Amniotic stem cell (primary cell): ENCODE measurements around the gene KRT2.
"Not testable (repeated sequence)": the region's sequence is repeated elsewhere in the genome, so short reads cannot be mapped to it uniquely, and the experiment has no call there.

Source experiments
- DNase-seq: peaks from one replicate; lab custom pipeline; 2025; lab: John Stamatoyannopoulos, UW

KRT2 gene

GRCh38 chr12:52684431-52684830 is 32.4 kb upstream of the KRT2 start:
- no peak for DNase-seq

GRCh38 chr12:52683575-52684300 is 31.7 kb upstream of the KRT2 start:
- no peak for DNase-seq

GRCh38 chr12:52682938-52683574 is 31.0 kb upstream of the KRT2 start:
- DNase-seq = no peak

GRCh38 chr12:52682381-52682660 is 30.3 kb upstream of the KRT2 start:
- no peak for DNase-seq

- no peak for DNase-seq
These were observed 29.7 kb upstream of the KRT2 start for GRCh38 chr12:52681526-52682380.

DNA sequence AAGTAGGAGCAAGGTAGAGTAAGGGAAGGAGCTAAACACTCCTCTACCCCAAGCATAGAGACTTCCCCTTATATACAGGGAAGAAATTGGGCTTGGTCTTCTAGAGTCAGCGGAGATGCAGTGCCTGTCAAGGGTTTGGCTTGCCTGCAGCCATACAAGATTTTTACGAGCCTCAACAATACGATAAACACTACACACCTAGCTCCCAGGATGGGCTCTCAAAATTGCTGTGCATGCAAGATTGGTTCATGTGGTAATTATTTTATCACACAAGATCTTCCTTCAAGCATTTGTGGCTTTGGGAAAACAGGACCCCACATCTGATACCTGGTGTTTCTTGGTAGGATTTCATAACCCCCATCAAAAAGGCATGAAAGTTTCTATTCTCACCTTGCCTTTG is 28.4 kb upstream of the KRT2 start, which contains the start of gene KRT1:
Gene KRT1, minus strand, starts transcription at position 45 of the 400 bp plus-strand sequence. CDS start 59 bp downstream, outside the sequence.
- DNase-seq = no peak

DNA sequence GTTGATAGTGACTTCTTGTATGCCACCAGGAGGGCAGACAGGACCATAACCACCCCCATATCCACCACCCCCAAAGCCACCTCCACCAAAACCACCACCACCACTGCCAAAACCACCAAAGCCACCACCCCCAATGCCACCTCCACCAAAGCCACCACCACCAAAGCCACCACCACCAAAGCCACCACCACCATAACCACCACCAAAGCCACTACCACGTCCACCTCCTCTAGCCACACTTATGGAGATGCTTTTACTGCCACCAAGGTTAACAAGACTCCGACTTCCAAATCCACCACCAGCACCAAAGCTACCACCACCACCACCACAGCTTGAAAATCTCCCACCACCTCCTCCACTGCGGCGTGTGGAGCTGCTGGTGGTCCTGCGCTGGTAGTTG is 27.9 kb upstream of the KRT2 start:
- no peak for DNase-seq

DNA sequence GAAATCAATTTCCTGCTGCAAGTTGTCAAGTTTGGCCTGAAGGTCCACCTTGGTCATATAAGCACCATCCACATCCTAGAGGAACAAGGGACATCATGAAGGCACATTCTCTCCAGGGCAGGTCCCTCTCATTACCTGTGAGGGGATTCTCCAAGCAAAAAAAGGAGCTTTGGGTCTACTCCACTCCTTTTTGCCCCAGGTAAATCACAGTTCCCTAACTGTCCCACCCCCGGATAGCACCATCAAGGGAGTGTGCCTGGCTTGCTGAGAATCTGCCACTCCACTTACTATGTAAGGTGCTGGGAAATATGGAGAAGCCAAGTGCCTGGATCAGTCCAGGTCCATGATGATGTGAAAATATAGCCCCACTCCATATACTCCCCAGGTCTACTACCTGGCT is 25.7 kb upstream of the KRT2 start:
- no peak for DNase-seq

GRCh38 chr12:52677126-52677525 is 25.1 kb upstream of the KRT2 start:
- no peak for DNase-seq

DNA sequence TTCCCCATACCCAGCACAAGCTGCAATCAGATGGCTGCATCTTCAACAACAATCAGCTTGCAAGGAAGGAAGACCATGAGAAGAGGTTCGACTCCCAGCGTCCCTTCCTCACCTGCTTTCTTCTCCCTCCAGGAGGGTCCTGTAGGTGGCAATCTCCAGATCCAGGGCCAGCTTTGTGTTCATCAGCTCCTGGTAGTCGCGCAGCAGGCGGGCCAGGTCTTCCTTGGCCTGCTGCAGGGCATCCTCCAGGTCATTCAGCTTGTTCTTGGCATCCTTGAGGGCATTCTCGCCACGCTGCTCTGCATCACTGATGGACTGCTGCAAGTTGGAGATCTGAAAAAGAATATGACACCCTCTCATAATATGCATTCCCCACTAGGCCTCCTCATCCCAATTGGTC is 24.2 kb upstream of the KRT2 start:
- no peak for DNase-seq

GRCh38 chr12:52675301-52675701 is 23.3 kb upstream of the KRT2 start:
- no peak for DNase-seq

DNA sequence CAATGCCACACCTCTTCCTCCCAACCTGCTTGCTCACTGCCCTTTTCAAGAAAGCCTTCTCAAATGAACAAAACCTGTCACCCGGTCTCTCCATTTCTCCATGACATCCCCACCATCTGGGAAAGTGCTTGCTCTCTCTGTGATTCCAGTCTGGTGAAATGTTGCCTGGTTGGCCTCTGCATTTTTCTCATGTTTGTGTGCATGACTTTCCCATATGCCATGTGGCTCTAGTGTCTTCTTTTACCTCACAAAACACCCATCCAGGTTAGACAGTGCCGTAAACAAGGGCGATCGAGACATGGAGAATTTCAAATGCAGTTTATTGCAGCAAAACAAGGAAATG is 22.4 kb upstream of the KRT2 start:
- no peak for DNase-seq

DNA sequence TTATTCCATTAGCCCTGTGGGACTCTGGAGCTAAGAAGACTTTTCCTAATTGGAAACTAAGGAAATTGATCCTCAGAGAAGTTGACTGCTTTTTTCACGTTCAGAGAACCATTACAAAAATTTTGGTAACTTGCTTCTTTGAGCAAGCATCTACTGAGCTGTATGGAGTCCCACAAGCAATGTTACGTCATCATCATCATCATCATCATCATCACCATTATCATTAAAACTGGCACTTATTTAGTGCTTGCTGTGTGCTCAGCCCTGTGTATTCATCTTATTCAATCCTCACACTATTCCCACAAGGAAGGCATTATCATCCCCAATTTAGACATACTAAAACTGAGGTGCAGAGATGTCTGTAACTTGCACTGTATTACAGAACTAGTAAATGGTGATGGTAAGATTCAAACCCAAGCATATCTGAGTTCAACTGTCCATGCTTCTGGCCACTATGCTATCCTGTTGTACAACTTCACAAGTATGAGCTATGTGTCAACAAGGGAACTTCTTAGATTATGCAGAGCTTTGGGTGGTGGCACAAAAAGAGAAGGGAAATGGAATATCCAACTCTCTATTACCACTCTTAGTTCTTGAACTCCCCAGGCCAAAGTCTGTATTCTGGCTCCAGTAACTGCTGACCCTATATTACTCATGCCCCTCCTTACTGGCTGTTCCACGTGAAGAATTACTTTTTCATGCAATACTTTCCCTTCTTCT is 21.9 kb upstream of the KRT2 start:
- DNase-seq = no peak

DNA sequence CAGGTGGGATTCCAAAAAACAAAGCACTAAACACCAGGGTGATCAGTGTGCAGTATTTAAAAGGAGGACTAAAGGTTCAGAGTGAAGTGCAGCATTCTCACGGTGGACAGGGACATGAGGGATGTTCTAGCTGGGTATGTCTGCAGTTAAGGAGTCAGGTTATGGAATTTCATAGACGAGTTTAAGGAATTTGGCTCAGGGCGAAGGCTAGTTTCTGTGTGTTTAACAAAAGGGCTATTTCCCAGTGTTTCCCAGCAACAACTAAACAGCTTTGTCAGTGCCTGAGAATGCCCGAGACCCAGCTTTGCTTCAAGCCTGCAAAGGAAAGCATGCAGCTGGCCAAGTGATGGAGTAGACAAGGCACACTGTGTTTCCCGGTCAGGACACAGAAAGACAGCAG is 21.2 kb upstream of the KRT2 start:
- DNase-seq = no peak

GRCh38 chr12:52672321-52672933 is 20.4 kb upstream of the KRT2 start:
- DNase-seq = no peak

DNA sequence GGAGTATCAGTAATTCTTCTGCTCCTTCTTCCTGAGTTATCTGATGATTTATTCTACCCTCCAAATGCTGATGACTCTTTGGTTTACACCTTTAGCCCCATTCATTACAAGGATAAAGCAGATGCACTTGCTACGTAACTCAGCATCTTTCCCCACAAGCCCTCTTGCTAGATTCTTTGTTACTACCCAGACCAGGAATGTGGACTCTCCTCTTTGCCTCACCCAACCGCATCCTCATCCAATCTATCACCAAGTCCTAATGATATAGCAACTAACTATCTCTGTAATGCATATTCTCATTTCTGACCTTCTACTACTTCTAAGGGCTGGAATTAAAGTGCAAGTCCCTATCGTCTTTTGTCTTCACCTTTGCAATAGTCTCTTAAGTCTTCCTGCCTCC is 18.9 kb upstream of the KRT2 start:
- no peak for DNase-seq

DNA sequence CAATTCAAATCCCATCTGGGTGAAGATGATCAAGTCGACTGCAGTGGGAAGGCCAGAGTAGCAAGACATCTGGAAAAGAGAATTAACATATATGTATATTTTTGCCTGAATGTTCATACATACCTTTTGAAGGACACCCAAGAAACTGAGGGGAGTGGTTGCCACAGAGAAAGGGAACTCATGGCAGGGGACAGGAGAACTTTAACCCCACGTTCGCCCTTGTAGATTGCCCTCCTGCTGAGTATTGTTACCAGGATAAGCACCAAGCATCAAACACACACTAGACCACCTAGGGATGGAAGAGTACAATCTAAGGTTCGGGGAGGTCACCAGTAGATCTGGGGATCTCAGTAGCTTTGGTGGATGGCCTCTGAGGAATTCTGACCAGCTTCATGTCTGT is 18.5 kb upstream of the KRT2 start:
- no peak for DNase-seq

- DNase-seq = not testable (repeated sequence)
These were observed 17.9 kb upstream of the KRT2 start for GRCh38 chr12:52669941-52670340.

GRCh38 chr12:52669426-52669825 is 17.4 kb upstream of the KRT2 start:
- no peak for DNase-seq

- DNase-seq = no peak
These were observed 15.9 kb upstream of the KRT2 start for GRCh38 chr12:52667931-52668330.

DNA sequence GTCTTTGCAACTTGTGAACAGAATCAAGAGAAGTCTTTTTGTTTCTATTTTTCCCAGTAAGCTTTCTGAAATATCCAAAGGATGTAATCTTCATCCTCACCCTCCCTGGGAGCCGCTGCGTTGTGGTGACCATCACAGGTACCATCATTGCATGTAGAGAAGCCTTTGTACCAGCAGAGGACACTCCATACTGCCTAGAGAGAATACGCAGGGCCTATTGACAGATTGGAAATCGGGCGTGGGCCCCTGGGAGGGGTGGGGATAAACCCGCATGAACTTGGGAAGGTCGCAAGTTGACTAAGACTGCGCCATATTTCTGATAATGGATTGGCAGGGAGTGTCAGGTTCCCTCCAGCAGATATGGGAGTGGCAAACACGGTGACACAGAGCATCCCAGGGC is 15.5 kb upstream of the KRT2 start:
- DNase-seq = no peak

DNA sequence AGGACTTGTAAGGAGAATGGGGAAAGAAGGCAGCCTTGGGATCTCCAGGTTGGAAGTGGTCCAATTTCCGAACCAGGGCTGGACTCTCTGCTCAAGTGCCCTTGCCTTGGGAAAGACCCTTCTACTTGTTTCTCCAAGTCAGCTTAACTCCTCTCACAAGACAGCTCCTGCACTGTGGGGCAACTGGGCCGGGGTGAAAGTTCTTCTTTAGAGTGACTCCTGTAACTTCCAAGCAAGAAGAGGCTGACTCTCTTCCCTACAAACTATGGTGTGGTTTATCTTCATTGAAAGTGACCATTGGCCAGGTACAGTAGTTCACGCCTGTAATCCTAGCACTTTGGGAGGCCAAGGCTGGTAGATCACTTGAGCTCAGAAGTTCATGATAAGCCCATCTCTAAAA is 14.5 kb upstream of the KRT2 start:
- DNase-seq = no peak
